Neutrophil (primary cell): ENCODE measurements around the gene DNPEP.

Source experiments
- H3K27ac ChIP-seq: fragments of 200-600 bp; sonication (generic); 2 replicates; pipeline ENCODE4 v1.5.1; 2016; ENCODE audit warnings: mild to moderate bottlenecking, moderate library complexity
- H3K27me3 ChIP-seq: fragments of 200-600 bp; sonication (generic); 2 replicates; pipeline ENCODE4 v1.6.0; 2016; ENCODE audit warnings: mild to moderate bottlenecking
- H3K36me3 ChIP-seq: fragments of 200-600 bp; sonication (generic); 2 replicates; pipeline ENCODE4 v1.5.1; 2017
- H3K4me1 ChIP-seq, 2 experiments: fragments of 200-600 bp in 1 of 2; sonication (generic) in 1 of 2; 1 replicate in 1 of 2; 2 replicates in 1 of 2; pipeline versions ENCODE4 v1.5.1 to v1.6.1; 2013 to 2016; ENCODE audit warnings: low read depth in 1 of 2, low read length in 1 of 2, mild to moderate bottlenecking in 1 of 2, moderate library complexity in 1 of 2; ENCODE audit not compliant: control insufficient read depth in 1 of 2, insufficient read depth in 1 of 2
- H3K4me3 ChIP-seq, 2 experiments: fragments of 200-600 bp in 1 of 2; sonication (generic) in 1 of 2; 1 replicate in 1 of 2; 2 replicates in 1 of 2; pipeline ENCODE4 v1.5.1; 2013 to 2016; ENCODE audit warnings: low read depth in 1 of 2, low read length in 1 of 2, mild to moderate bottlenecking in 1 of 2, moderate library complexity in 1 of 2
- H3K9me3 ChIP-seq: fragments of 200-600 bp; sonication (generic); 2 replicates; pipeline ENCODE4 v1.5.1; 2016
- TF ChIP-seq, protein P1 (sequence below): fragments of 200-600 bp; sonication (generic); IDR thresholded peaks from 2 replicates; pipeline ENCODE4 v1.5.1; 2016; ENCODE audit warnings: antibody characterized with exemption

The DNPEP gene

DNA sequence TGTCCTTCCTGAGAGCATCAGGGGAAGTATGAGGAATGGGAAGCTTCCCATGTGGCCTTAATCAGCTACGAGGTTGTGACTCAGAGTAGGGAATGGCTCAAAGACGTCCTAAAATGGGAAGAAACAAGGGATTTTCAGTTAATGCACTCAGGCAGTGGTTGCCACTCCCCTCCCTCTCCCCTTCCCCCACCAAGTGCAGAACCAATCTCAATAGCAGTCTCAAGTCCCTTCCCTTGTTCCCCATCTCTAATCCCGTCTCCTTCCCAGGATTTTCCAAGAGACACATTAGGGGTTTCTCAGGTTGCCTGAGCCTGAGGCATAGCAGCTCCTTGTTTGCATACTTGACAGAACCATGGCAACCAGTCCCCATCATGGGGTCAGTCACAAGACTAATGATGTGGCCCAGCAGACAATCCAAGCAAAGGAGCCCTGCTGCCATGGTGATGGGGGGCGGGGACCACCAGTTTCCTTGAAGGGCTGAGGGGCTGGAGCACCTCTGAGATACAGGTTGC, 36.9 kb downstream of the DNPEP start:
- no peaks in the 10 kb centered on the region for H3K36me3 ChIP-seq
- H3K27me3 ChIP-seq = peaks cover 87% of the 10 kb centered on the region
- no peak overlapping the region for H3K4me3 ChIP-seq
- no peaks in the 10 kb centered on the region for H3K9me3 ChIP-seq
- H3K27ac ChIP-seq = no peak overlapping the region
- no peaks in the 10 kb centered on the region for H3K4me1 ChIP-seq
- TF ChIP-seq, protein P1, sequence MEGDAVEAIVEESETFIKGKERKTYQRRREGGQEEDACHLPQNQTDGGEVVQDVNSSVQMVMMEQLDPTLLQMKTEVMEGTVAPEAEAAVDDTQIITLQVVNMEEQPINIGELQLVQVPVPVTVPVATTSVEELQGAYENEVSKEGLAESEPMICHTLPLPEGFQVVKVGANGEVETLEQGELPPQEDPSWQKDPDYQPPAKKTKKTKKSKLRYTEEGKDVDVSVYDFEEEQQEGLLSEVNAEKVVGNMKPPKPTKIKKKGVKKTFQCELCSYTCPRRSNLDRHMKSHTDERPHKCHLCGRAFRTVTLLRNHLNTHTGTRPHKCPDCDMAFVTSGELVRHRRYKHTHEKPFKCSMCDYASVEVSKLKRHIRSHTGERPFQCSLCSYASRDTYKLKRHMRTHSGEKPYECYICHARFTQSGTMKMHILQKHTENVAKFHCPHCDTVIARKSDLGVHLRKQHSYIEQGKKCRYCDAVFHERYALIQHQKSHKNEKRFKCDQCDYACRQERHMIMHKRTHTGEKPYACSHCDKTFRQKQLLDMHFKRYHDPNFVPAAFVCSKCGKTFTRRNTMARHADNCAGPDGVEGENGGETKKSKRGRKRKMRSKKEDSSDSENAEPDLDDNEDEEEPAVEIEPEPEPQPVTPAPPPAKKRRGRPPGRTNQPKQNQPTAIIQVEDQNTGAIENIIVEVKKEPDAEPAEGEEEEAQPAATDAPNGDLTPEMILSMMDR = no peak

DNA sequence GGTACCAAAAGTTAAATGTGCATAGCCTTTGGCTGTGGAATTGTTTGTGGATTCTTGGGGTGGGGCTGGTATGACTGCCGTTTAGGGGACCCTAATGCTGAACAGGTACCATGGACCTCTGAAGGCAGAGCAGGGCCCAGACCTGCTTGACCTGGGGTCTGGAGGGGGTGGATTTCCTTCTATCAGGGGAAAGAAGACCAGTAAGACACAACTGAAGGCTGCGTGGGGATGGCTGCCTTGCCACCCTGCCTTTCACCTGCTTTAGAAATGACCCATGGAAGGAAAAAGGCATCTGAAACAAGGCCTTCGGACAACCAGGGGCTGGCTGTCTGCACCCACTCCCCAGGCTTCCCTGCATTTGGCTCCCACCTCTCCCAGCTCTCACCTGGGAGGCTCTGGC, 37.5 kb downstream of the DNPEP start:
- no peaks in the 10 kb centered on the region for H3K36me3 ChIP-seq
- TF ChIP-seq, protein P1 = no peak
- H3K9me3 ChIP-seq = no peaks in the 10 kb centered on the region
- H3K4me1 ChIP-seq = no peaks in the 10 kb centered on the region
- H3K27me3 ChIP-seq = peaks cover 87% of the 10 kb centered on the region
- no peak overlapping the region for H3K27ac ChIP-seq
- H3K4me3 ChIP-seq = no peak overlapping the region

DNA sequence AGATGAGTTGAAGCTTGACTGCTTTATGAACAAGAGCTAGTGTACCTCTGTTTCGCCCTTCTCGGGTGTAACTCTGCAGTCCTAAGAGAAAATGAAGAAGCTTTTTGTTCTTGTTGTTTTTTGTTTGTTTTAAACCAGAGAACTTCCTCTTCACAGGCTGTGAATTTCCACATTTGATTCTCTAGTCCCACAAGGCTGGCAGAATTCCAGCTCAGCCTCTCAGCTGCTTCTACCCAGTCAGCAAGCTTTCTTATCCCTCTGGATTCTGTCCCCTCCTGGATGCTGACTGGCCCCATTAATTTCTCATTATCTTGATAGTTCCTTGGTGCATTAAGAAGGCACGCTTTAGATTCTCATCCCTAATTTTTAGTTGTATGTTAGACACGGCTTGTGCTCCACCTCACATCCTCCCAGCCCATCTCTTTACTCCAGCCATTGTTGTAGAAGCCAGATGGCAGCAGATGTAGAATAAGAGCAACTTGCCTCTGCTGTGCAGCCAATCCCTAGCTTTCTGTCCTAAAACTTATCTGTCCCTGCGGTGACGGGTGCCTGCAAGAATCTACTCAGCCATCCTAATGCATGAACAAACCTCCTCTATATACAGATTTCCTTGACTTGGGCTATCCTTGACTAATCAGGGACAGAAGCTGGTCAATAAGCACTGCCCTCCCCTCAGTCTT, 42.8 kb downstream of the DNPEP start:
- Histone ChIP-seq H3K9me3 (no peaks in the 10 kb centered on the region), H3K27me3 (peaks cover 82% of the 10 kb centered on the region), H3K36me3 (no peaks in the 10 kb centered on the region), H3K27ac (no peak overlapping the region), H3K4me1 (no peaks in the 10 kb centered on the region), H3K4me3 (no peak overlapping the region)
- TF ChIP-seq, protein P1 = no peak

DNA sequence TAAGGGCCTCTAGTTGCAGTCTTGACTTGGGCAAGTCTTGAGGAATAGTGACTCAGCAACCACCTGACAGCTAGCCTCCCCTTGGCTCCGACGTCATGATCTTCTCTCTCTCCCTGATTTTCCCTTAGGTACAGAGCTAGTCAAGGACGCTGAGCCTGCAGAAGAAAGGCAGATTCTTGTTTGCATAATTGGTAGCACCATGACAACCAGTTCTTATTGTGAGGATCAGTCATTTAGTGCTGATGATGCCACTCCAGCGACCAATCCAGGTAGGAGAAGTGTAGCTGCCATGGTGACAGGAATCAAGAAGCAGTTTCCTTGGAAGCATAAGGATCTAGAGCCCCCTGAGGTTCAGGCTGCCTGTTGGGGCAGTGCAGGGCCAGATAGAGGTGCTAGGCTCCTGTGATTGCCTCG, 52.3 kb downstream of the DNPEP start:
- Histone ChIP-seq H3K27ac (no peak overlapping the region), H3K4me1 (no peaks in the 10 kb centered on the region), H3K27me3 (peaks cover 99% of the 10 kb centered on the region), H3K36me3 (no peaks in the 10 kb centered on the region), H3K9me3 (no peaks in the 10 kb centered on the region), H3K4me3 (no peak overlapping the region)
- TF ChIP-seq, protein P1 = no peak

DNA sequence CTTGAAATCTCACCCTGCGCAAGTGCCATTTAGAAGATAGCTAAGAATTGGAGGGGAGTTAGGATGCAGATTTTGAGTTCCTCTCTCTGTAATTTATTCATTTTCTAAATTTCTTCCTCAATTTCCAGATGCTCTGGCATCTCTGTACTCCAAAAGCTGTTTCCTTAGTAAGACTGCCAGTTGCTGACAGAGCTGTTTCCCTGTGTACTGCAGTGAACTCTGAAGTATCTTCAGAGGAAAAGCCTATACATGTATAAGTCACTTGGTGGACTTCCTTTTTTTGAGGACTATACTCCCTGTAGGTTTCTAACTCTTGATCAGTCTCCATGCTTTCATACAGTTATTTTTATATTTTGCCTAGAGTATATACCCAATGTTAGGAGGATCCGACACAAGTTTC, 53.6 kb downstream of the DNPEP start:
- TF ChIP-seq, protein P1 = no peak
- Histone ChIP-seq H3K4me1 (no peaks in the 10 kb centered on the region), H3K27ac (no peak overlapping the region), H3K27me3 (peaks cover 100% of the 10 kb centered on the region), H3K36me3 (no peaks in the 10 kb centered on the region), H3K9me3 (no peaks in the 10 kb centered on the region), H3K4me3 (no peak overlapping the region)
